Measurements from ENCODE around the gene RASGRP1.

RASGRP1 gene

GRCh38 chr15:38463893-38464292, 100.7 kb downstream of the RASGRP1 start:
- Histone ChIP-seq H3K27me3 (ENCODE audit: insufficient read depth, poor library complexity, severe bottlenecking) (no peaks in the 10 kb centered on the region), H3K27ac (replicated peaks) (no peak overlapping the region), H3K4me3 (replicated peaks; ENCODE audit: insufficient read depth, low read length) (no peak overlapping the region)
- TF ChIP-seq, protein P1, sequence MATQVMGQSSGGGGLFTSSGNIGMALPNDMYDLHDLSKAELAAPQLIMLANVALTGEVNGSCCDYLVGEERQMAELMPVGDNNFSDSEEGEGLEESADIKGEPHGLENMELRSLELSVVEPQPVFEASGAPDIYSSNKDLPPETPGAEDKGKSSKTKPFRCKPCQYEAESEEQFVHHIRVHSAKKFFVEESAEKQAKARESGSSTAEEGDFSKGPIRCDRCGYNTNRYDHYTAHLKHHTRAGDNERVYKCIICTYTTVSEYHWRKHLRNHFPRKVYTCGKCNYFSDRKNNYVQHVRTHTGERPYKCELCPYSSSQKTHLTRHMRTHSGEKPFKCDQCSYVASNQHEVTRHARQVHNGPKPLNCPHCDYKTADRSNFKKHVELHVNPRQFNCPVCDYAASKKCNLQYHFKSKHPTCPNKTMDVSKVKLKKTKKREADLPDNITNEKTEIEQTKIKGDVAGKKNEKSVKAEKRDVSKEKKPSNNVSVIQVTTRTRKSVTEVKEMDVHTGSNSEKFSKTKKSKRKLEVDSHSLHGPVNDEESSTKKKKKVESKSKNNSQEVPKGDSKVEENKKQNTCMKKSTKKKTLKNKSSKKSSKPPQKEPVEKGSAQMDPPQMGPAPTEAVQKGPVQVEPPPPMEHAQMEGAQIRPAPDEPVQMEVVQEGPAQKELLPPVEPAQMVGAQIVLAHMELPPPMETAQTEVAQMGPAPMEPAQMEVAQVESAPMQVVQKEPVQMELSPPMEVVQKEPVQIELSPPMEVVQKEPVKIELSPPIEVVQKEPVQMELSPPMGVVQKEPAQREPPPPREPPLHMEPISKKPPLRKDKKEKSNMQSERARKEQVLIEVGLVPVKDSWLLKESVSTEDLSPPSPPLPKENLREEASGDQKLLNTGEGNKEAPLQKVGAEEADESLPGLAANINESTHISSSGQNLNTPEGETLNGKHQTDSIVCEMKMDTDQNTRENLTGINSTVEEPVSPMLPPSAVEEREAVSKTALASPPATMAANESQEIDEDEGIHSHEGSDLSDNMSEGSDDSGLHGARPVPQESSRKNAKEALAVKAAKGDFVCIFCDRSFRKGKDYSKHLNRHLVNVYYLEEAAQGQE (IDR thresholded peaks at IDR 0.05; ENCODE audit: insufficient replicate concordance, low read depth) = no peak
- DNase-seq (ENCODE audit: low read depth in 1 of 2, low spot score in 1 of 2) = no peak

GRCh38 chr15:38461066-38461833, 103.4 kb downstream of the RASGRP1 start:
- Histone ChIP-seq H3K4me3 (replicated peaks; ENCODE audit: insufficient read depth, low read length) (no peak overlapping the region), H3K27me3 (ENCODE audit: insufficient read depth, poor library complexity, severe bottlenecking) (no peaks in the 10 kb centered on the region), H3K27ac (replicated peaks) (no peak overlapping the region)
- no peak for TF ChIP-seq GABPA (IDR thresholded peaks at IDR 0.05; ENCODE audit: low read depth)
- TF ChIP-seq POLR2AphosphoS5 (IDR thresholded peaks at IDR 0.05; ENCODE audit: low read depth) = no peak
- TF ChIP-seq SPI1 (IDR thresholded peaks at IDR 0.05; ENCODE audit: borderline replicate concordance, low read depth) = no peak
- TF ChIP-seq, protein P1 (IDR thresholded peaks at IDR 0.05; ENCODE audit: insufficient replicate concordance, low read depth) = no peak
- no peak for TF ChIP-seq CTCF (IDR thresholded peaks at IDR 0.05; ENCODE audit: insufficient read depth, low read length)
- no peak for DNase-seq (ENCODE audit: low read depth in 1 of 2, low spot score in 1 of 2)

DNA sequence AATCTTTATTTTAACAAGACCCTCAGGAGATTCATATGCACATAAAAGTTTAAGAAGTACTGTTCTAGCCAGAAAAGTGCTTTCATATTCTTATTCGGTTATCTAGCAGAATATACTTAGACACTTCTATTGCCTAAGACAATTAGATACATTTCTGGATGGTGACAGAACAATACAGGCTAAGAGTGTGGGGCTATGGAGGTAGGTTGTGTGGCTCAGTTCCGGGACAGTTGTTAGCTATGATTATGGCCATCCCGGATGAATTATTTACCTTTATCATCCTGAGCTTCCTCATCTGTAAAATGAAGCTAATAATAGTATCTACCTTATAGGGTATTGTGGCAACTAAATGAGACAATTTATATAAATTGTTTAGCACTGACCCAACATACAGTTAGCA, 104.1 kb downstream of the RASGRP1 start:
- TF ChIP-seq GABPA (IDR thresholded peaks at IDR 0.05; ENCODE audit: low read depth) = no peak

GRCh38 chr15:38459480-38459879, 105.1 kb downstream of the RASGRP1 start:
- no peak for TF ChIP-seq CTCF (IDR thresholded peaks at IDR 0.05; ENCODE audit: insufficient read depth, low read length)
- TF ChIP-seq POLR2AphosphoS5 (IDR thresholded peaks at IDR 0.05; ENCODE audit: low read depth) = no peak
- TF ChIP-seq, protein P1 (IDR thresholded peaks at IDR 0.05; ENCODE audit: insufficient replicate concordance, low read depth) = no peak
- no peak for TF ChIP-seq SPI1 (IDR thresholded peaks at IDR 0.05; ENCODE audit: borderline replicate concordance, low read depth)
- no peak for TF ChIP-seq GABPA (IDR thresholded peaks at IDR 0.05; ENCODE audit: low read depth)
- H3K27me3 ChIP-seq (ENCODE audit: insufficient read depth, poor library complexity, severe bottlenecking) = no peaks in the 10 kb centered on the region
- DNase-seq (ENCODE audit: low read depth in 1 of 2, low spot score in 1 of 2) = no peak
- H3K27ac ChIP-seq (replicated peaks) = no peak overlapping the region
- H3K4me3 ChIP-seq (replicated peaks; ENCODE audit: insufficient read depth, low read length) = no peak overlapping the region

More for the DNA sequence above, 104.1 kb downstream of the RASGRP1 start:
- no peaks in the 10 kb centered on the region for H3K27me3 ChIP-seq (ENCODE audit: insufficient read depth, poor library complexity, severe bottlenecking)
- H3K4me3 ChIP-seq (replicated peaks; ENCODE audit: insufficient read depth, low read length) = no peak overlapping the region
- no peak overlapping the region for H3K27ac ChIP-seq (replicated peaks)
- no peak for DNase-seq (ENCODE audit: low read depth in 1 of 2, low spot score in 1 of 2)

Data from HL-60 (cell line).